A549 treated with AZD9567 at 1 μM for 4 hours (cell line): ENCODE data around the gene ADAMTS20. TPM values are rescaled to one million over a fixed set of nuclear protein-coding genes. Genes with fewer than 3 reads are reported as not detected.

Experiments used
- total RNA-seq: library from RNA; stranded (reverse); fragments of 200-300 nt; extraction: Qiagen RNA extraction; gene quantifications from 5 replicates; pipeline ENCODE4 v1.2.3, GENCODE V29; 2022; ENCODE audit not compliant: insufficient read depth

The ADAMTS20 gene, protein sequence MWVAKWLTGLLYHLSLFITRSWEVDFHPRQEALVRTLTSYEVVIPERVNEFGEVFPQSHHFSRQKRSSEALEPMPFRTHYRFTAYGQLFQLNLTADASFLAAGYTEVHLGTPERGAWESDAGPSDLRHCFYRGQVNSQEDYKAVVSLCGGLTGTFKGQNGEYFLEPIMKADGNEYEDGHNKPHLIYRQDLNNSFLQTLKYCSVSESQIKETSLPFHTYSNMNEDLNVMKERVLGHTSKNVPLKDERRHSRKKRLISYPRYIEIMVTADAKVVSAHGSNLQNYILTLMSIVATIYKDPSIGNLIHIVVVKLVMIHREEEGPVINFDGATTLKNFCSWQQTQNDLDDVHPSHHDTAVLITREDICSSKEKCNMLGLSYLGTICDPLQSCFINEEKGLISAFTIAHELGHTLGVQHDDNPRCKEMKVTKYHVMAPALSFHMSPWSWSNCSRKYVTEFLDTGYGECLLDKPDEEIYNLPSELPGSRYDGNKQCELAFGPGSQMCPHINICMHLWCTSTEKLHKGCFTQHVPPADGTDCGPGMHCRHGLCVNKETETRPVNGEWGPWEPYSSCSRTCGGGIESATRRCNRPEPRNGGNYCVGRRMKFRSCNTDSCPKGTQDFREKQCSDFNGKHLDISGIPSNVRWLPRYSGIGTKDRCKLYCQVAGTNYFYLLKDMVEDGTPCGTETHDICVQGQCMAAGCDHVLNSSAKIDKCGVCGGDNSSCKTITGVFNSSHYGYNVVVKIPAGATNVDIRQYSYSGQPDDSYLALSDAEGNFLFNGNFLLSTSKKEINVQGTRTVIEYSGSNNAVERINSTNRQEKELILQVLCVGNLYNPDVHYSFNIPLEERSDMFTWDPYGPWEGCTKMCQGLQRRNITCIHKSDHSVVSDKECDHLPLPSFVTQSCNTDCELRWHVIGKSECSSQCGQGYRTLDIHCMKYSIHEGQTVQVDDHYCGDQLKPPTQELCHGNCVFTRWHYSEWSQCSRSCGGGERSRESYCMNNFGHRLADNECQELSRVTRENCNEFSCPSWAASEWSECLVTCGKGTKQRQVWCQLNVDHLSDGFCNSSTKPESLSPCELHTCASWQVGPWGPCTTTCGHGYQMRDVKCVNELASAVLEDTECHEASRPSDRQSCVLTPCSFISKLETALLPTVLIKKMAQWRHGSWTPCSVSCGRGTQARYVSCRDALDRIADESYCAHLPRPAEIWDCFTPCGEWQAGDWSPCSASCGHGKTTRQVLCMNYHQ (N-terminal part only)
- total RNA-seq: not detected in 5 replicates

DNA sequence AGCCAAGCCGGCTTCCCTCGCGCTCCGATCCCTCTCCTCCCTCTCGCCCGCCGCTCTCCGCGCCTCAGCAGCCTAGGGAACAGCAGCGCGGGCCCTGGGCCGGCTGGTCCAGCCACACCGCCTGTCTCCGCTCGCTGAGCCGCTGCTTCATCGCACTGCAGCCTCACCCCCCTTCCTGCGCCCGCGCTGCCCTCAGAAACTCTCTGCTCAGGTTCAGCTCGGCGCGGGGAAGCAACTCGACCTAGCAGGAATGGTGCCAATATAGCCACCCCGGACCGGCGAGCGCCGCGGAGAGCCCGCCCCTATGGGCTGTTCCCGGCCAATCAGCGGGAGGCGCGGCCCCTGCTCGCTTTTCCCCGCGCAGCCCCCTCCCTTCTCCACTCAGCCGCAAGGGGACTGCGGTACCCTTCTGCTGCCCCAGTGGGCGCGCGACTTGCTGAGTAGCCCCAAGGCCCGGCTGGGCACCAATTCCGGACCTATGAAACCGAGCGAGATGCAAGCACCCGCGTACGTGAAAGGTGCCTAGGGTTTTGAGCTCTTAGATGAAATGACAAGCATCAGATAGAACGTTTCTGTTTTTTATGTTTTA is at the start of gene ADAMTS20:
TSS of gene ADAMTS20 (minus strand) at position 233 of the 589 bp plus-strand sequence. CDS start 282 bp downstream, outside the sequence.

Other genes with a start within 250 kb of the ADAMTS20 start
- 3.4 to 7.2 TPM (median 4.2 TPM) in 5 replicates for gene PUS7L, start 206.6 kb upstream of the ADAMTS20 start, total RNA-seq
- gene IRAK4, start 206.7 kb upstream of the ADAMTS20 start, total RNA-seq: 3.4 to 4.9 TPM (median 4.1 TPM) in 5 replicates